Fibroblast of pulmonary artery (primary cell): ENCODE measurements around the gene IL1R2.
A peak's percentile ranks its signal among the peaks of the same experiment; 100 is the strongest.

Source experiments
- DNase-seq: peaks from one replicate; pipeline ENCODE4 v3.0.0-alpha.2; 2010; ENCODE audit warnings: low read depth
- H3K4me3 ChIP-seq: replicated peaks from 2 replicates; pipeline ENCODE4 v1.5.1; 2011; ENCODE audit warnings: low read depth, mild to moderate bottlenecking, control low read depth, low read length, moderate library complexity
- TF ChIP-seq, protein P1 (sequence below): IDR thresholded peaks from 2 replicates; pipeline ENCODE4 v1.5.1; 2011; ENCODE audit warnings: mild to moderate bottlenecking, control low read depth, low read length, inconsistent platforms; ENCODE audit errors: missing control alignments

Gene IL1R2

DNA sequence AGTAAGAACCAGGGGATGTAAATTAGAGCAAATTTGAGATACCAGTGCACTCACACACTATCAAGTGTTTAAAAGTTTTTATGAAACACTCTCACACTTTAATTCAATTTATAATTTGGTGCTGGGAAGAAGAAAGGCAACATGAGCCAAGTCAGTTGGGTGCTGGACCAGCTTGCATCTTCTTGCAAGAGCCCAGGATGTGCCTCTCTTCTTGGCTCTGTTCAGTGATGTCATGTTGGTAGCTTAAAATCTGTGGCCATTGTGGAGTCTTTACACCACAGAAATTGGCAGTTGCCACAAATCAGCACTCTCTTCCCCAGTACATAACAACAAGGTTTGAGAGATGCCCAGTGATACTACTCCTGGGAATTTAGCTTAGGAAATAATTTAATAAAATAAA lies 38.2 kb downstream of the IL1R2 start:
- H3K4me3 ChIP-seq: no peak overlapping the region
- DNase-seq: no peak
- TF ChIP-seq, protein P1, sequence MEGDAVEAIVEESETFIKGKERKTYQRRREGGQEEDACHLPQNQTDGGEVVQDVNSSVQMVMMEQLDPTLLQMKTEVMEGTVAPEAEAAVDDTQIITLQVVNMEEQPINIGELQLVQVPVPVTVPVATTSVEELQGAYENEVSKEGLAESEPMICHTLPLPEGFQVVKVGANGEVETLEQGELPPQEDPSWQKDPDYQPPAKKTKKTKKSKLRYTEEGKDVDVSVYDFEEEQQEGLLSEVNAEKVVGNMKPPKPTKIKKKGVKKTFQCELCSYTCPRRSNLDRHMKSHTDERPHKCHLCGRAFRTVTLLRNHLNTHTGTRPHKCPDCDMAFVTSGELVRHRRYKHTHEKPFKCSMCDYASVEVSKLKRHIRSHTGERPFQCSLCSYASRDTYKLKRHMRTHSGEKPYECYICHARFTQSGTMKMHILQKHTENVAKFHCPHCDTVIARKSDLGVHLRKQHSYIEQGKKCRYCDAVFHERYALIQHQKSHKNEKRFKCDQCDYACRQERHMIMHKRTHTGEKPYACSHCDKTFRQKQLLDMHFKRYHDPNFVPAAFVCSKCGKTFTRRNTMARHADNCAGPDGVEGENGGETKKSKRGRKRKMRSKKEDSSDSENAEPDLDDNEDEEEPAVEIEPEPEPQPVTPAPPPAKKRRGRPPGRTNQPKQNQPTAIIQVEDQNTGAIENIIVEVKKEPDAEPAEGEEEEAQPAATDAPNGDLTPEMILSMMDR: no peak

DNA sequence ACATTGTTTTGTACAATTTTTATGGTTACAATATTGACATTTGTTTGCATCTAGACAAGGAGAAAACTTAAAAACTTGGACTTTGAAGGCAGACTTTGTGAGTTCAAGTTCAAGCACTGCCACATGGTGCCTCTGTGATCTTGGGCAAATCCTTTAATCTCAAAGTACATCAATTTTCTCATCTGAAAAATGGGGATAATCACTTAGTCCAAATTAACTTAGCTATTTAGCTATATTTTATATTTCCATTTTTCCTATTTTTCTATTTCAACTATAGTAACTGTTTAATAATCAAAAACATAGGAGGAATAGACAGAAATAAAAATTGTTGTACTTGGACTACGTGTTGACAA lies 38.7 kb downstream of the IL1R2 start:
- DNase-seq: no peak
- H3K4me3 ChIP-seq: no peak overlapping the region
- TF ChIP-seq, protein P1: no peak

DNA sequence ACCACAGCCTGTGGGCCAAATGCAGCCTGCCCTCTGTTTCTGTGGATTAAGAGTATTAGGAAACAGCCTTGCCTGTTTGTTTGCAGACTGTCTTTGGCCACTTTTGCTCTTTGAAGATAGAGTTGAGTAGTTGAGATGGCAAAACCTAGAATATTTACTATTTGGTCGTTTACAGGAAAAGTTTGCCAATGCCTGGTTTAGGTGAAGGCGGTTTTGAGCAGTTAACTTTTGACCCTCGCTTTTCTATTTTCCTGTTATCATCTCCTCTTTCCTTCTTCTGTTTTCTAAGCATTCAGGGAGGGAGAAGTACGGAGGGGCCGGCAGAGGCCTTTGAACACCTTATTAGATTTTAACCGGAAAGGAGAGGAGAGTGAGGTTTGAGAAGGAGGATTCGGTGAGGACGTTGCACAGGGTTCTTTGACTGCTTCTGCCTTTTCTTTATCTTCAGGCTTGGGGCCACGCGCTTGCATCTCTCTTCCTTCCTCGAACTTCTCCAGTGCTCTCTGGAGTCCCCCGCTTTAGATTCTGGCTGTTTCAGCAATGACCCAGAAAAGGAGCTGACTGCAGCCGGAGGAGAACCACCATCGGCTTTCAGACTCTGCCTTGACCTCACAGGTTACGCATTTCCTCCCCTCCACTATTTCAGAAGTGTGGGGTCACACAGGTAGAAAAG lies 39.2 kb downstream of the IL1R2 start:
- DNase-seq: no peak
- TF ChIP-seq, protein P1: no peak
- H3K4me3 ChIP-seq: no peak overlapping the region

DNA sequence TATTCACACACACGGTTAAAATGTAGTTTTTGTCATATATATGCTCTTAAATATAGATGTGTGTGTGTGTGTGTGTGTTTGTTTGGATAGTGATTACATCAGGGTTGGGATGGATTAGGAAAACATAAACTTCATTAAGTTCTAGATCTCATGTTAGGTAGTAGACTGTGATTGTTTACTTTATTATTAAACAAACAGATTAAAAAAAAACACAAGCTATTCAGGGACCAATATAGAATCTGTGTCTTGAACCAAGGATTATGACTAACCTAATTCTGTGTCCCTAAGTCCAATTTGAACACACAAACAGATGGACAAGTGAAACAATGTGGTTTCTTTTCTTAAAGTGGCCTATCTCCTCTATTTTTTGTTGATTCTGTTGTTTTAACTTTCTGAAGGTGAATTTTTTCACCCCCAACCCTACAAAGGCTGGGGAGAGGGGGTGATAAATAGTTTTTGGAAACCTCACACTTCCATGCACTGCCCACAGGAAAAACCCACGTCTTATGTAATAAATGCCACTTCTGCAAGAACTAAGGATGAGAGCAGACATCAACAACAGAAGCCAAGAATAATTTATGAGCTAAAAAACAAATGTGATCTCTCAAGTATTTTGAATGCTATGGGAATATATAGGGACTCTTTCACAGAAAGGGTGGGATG lies 40.7 kb downstream of the IL1R2 start:
- TF ChIP-seq, protein P1: no peak
- no peak overlapping the region for H3K4me3 ChIP-seq
- peak; percentile 44 for DNase-seq

DNA sequence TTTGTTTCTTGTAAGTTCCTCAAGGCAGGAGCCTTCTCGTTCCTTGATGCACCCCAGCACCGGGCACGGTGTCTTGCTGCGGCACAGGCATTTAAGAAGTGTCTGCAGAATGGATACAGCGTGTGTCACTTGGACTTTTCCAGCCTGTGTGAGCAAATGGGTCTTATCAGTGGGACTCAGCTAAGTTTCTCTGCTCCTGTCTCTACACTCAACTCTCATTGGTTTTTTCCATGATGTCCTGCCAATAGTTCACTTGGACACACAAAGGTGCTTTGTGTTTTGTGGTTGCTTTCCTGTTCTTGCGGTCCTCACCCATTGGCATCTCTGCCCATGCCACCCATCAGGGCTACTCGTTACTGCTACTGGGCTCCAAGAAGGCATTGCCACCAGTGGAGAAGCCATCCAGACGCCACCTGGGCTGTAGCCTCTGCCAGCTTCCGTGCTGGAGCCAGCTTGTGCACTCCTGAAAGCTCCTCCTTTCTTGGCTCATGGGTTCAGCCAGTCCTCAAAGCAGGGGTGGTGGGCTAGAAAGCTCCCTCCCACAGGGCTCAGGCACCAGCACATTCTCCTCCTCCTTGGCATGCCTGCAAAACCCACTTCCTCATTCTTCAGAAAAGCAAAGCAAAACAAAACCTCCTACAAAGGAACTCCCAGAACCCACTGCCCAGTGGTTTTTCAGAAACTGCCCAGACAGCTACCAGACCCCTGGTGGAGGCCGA lies 41.4 kb downstream of the IL1R2 start:
- H3K4me3 ChIP-seq: no peak overlapping the region
- TF ChIP-seq, protein P1: peak; percentile 55
- DNase-seq: peak; percentile 98

DNA sequence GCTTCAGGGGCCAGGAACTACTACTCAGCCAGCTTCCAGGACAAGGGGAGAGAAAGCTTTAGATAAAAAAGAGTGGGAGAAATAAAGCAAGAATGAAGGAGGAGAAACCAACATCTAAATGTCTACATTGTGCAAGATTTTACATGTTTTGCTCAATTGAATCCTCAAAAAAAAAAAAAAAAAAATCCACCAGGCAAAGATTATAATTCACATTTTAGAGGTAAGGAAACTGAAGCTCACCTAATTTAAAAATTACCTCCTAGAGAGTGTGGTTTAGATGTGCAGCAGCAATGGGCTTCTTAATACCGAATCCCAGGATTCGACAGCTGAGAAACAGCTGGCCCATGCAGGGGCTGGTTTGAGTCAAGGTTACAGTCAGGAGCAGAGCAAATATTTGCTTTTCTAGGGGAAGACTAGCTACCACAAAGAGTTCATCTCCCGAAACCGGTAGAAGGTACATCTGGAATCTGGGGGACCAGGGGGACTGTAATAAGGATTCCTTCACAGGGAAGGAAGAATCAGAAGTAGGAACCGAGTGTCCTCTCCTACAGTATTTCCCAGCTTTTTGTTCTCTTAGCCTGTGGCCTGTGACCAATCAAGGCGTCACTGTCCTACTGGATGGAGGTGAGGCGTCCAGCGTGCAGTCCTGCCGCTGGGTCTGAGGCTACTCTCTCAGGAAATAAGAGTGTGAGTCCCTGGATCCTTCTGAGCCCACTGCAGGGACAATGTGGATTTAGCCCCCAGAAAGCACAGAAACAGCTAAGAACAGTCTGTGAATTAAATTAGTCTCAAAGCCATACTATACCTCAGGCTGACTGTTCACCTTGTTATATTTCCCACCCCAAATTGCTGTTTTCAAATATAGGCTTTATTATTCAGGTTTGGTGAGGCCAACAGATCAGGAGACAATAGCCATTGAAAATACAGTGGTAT lies 42.3 kb downstream of the IL1R2 start:
- no peak overlapping the region for H3K4me3 ChIP-seq
- no peak for DNase-seq
- TF ChIP-seq, protein P1: no peak
